H1 (cell line): ENCODE results near the gene PTPRJ. TPM values are rescaled to one million over a fixed set of nuclear protein-coding genes. Genes with fewer than 3 reads are reported as not detected.

ENCODE experiments used
- CTCF ChIA-PET: fragments of 300-600 bp; sonication (Branson Sonifier 250); formaldehyde crosslinking; loops from one replicate; lab custom pipeline; 2021; ENCODE audit not compliant: partially characterized antibody; lab: Charles Lee
- POLR2A ChIA-PET: fragments of 300-600 bp; sonication (Branson Sonifier 250); formaldehyde crosslinking; loops from one replicate; lab custom pipeline; 2021; ENCODE audit warnings: inconsistent platforms; ENCODE audit not compliant: partially characterized antibody; lab: Charles Lee
- DNase-seq, 2 experiments: peaks; one replicate each; pipeline versions ENCODE4 v3.0.0 to v3.0.0-alpha.2; 2010 to 2022; ENCODE audit warnings: low spot score in 2 of 2, low read depth in 1 of 2, mixed read lengths in 1 of 2
- FAIRE-seq: peaks from 2 replicates; lab custom pipeline; 2011; peaks lifted over from hg19 to GRCh38; lab: Jason Lieb, UNC
- H2AFZ ChIP-seq: 2 replicates; pipeline ENCODE4 v1.8.1; 2012; ENCODE audit warnings: low read length, inconsistent platforms
- H2AK5ac ChIP-seq: 2 replicates; pipeline ENCODE4 v1.6.1; 2013; ENCODE audit warnings: low read depth, low read length
- H2BK120ac ChIP-seq: replicated peaks from 2 replicates; pipeline ENCODE3; 2013; ENCODE audit warnings: low read depth, low read length, inconsistent platforms
- H2BK12ac ChIP-seq: 2 replicates; pipeline ENCODE4 v1.6.1; 2013; ENCODE audit warnings: low read depth, low read length
- H2BK15ac ChIP-seq: 2 replicates; pipeline ENCODE4 v1.6.1; 2013; ENCODE audit warnings: low read length
- H2BK20ac ChIP-seq: 2 replicates; pipeline ENCODE4 v1.6.1; 2013; ENCODE audit warnings: low read length
- H2BK5ac ChIP-seq: 2 replicates; pipeline ENCODE4 v1.6.1; 2013; ENCODE audit warnings: low read depth, low read length
- H3K14ac ChIP-seq: 2 replicates; pipeline ENCODE4 v1.6.1; 2013; ENCODE audit warnings: inconsistent platforms; ENCODE audit not compliant: insufficient read length
- H3K18ac ChIP-seq: 2 replicates; pipeline ENCODE4 v1.6.1; 2013; ENCODE audit warnings: low read length; ENCODE audit errors: extremely low read depth
- H3K23ac ChIP-seq: 2 replicates; pipeline ENCODE4 v1.6.1; 2013; ENCODE audit warnings: inconsistent platforms; ENCODE audit not compliant: insufficient read length
- H3K23me2 ChIP-seq: 2 replicates; pipeline ENCODE4 v1.6.1; 2013; ENCODE audit warnings: low read depth, low read length
- H3K27ac ChIP-seq: 2 replicates; pipeline ENCODE4 v1.6.1; 2011; ENCODE audit warnings: low read depth, low read length, inconsistent platforms
- H3K27me3 ChIP-seq, 4 experiments: replicated peaks in 1 of 4; 1 replicate in 1 of 4; 2 replicates in 3 of 4; pipeline versions ENCODE4 v1.6.1 to v1.8.1; 2011 to 2013; ENCODE audit warnings: low read length in 3 of 4, mild to moderate bottlenecking in 3 of 4, inconsistent platforms in 2 of 4, mixed read lengths in 2 of 4, moderate library complexity in 1 of 4; ENCODE audit not compliant: control insufficient read depth in 3 of 4, insufficient read depth in 3 of 4; ENCODE audit errors: extremely low read depth in 1 of 4
- H3K36me3 ChIP-seq, 4 experiments: 2 replicates each; pipeline versions ENCODE4 v1.6.1 to v1.8.1; 2011 to 2013; ENCODE audit warnings: mild to moderate bottlenecking in 4 of 4, low read length in 3 of 4, moderate library complexity in 2 of 4, control low read depth in 1 of 4, inconsistent platforms in 1 of 4; ENCODE audit not compliant: insufficient read depth in 4 of 4, control insufficient read depth in 2 of 4
- H3K4ac ChIP-seq: replicated peaks from 2 replicates; pipeline ENCODE3; 2013; ENCODE audit warnings: low read length, low read depth, mixed read lengths, inconsistent platforms; ENCODE audit not compliant: insufficient read length
- H3K4me1 ChIP-seq, 4 experiments: replicated peaks in 1 of 4; 1 replicate in 1 of 4; 2 replicates in 3 of 4; pipeline versions ENCODE4 v1.6.1 to v1.8.1; 2011 to 2013; ENCODE audit warnings: low read length in 3 of 4, inconsistent platforms in 2 of 4, mixed read lengths in 1 of 4; ENCODE audit not compliant: insufficient read depth in 4 of 4, control insufficient read depth in 3 of 4
- H3K4me2 ChIP-seq, 2 experiments: 2 replicates each; pipeline versions ENCODE4 v1.6.1 to v1.8.1; 2011 to 2013; ENCODE audit warnings: low read depth in 2 of 2, low read length in 2 of 2, control low read depth in 1 of 2, inconsistent platforms in 1 of 2, mild to moderate bottlenecking in 1 of 2; ENCODE audit not compliant: insufficient read depth in 1 of 2
- H3K4me3 ChIP-seq, 4 experiments: fragments of 200-600, 300-600 bp in 1 of 4; sonication (generic), shearing (Covaris generic), sonication (Bioruptor Twin) in 1 of 4; 2 replicates each; pipeline versions ENCODE4 v1.5.1 to v1.8.1; 2011 to 2016; ENCODE audit warnings: low read length in 4 of 4, low read depth in 3 of 4, control low read depth in 2 of 4, inconsistent platforms in 2 of 4, mild to moderate bottlenecking in 2 of 4, mixed read lengths in 1 of 4, moderate library complexity in 1 of 4; ENCODE audit not compliant: insufficient read depth in 2 of 4; ENCODE audit errors: extremely low read depth in 1 of 4
- H3K56ac ChIP-seq: replicated peaks from 2 replicates; pipeline ENCODE3; 2013; ENCODE audit warnings: low read depth, mild to moderate bottlenecking, mixed read lengths, low read length, inconsistent platforms; ENCODE audit not compliant: insufficient read length
- H3K79me1 ChIP-seq: 2 replicates; pipeline ENCODE4 v1.6.1; 2013; ENCODE audit warnings: low read depth, low read length, control low read depth
- H3K79me2 ChIP-seq, 2 experiments: 2 replicates each; pipeline versions ENCODE4 v1.6.1 to v1.8.1; 2012 to 2013; ENCODE audit warnings: low read length in 2 of 2, mild to moderate bottlenecking in 2 of 2, inconsistent platforms in 1 of 2; ENCODE audit not compliant: insufficient read depth in 2 of 2, control insufficient read depth in 1 of 2
- H3K9ac ChIP-seq, 4 experiments: replicated peaks in 1 of 4; 1 replicate in 1 of 4; 2 replicates in 3 of 4; pipeline versions ENCODE4 v1.6.1 to v1.8.1; 2011 to 2013; ENCODE audit warnings: low read depth in 3 of 4, low read length in 3 of 4, control low read depth in 2 of 4, mild to moderate bottlenecking in 2 of 4, moderate library complexity in 2 of 4, inconsistent platforms in 1 of 4; ENCODE audit errors: extremely low read depth in 1 of 4
- H3K9me3 ChIP-seq, 2 experiments: 2 replicates each; pipeline versions ENCODE4 v1.6.1 to v1.8.1; 2012 to 2013; ENCODE audit warnings: mild to moderate bottlenecking in 2 of 2, moderate library complexity in 2 of 2, control low read depth in 1 of 2, inconsistent platforms in 1 of 2, low read depth in 1 of 2, low read length in 1 of 2, mixed read lengths in 1 of 2; ENCODE audit not compliant: insufficient read depth in 2 of 2
- H4K20me1 ChIP-seq, 2 experiments: replicated peaks in 1 of 2; 2 replicates each; pipeline versions ENCODE3 to v1.8.1; 2011 to 2013; ENCODE audit warnings: inconsistent platforms in 2 of 2, low read length in 2 of 2, mild to moderate bottlenecking in 1 of 2; ENCODE audit not compliant: insufficient read depth in 2 of 2, control insufficient read depth in 1 of 2
- H4K5ac ChIP-seq: 2 replicates; pipeline ENCODE4 v1.6.1; 2013; ENCODE audit warnings: low read length, low read depth, mixed read lengths, inconsistent platforms; ENCODE audit not compliant: insufficient read length
- H4K8ac ChIP-seq: 2 replicates; pipeline ENCODE4 v1.8.0; 2013; ENCODE audit warnings: mild to moderate bottlenecking, moderate library complexity, low read length, inconsistent platforms; ENCODE audit not compliant: insufficient read depth; ENCODE audit errors: extremely low read depth
- H4K91ac ChIP-seq: replicated peaks from 2 replicates; pipeline ENCODE3; 2013; ENCODE audit warnings: low read length, mixed read lengths, inconsistent platforms; ENCODE audit not compliant: insufficient read length
- ATF3 ChIP-seq: IDR thresholded peaks from 2 replicates; pipeline ENCODE4 v1.6.1; 2011; ENCODE audit warnings: low read depth, mild to moderate bottlenecking, low read length; ENCODE audit not compliant: insufficient read depth
- BRCA1 ChIP-seq: IDR thresholded peaks from 2 replicates; pipeline ENCODE4 v1.6.1; 2012; ENCODE audit warnings: low read depth, low read length, improper control_type of control experiment
- CBX8 ChIP-seq: fragments of 300-800, 300-1000 bp; sonication (generic); IDR thresholded peaks from 2 replicates; pipeline ENCODE4 v1.7.1; 2016; ENCODE audit warnings: low read depth, low read length, borderline replicate concordance
- CTBP2 ChIP-seq: IDR thresholded peaks from 2 replicates; pipeline ENCODE4 v1.7.0; 2011; ENCODE audit warnings: borderline replicate concordance, mild to moderate bottlenecking, moderate library complexity, mixed read lengths, low read length; ENCODE audit not compliant: insufficient read depth, insufficient read length
- EGR1 ChIP-seq: IDR thresholded peaks from 2 replicates; pipeline ENCODE4 v1.6.1; 2011; ENCODE audit warnings: low read depth, low read length, borderline replicate concordance
- FOSL1 ChIP-seq: IDR thresholded peaks from 2 replicates; pipeline ENCODE4 v1.6.1; 2011; ENCODE audit warnings: mild to moderate bottlenecking, low read depth, low read length, moderate library complexity; ENCODE audit not compliant: insufficient read depth
- GTF2F1 ChIP-seq: IDR thresholded peaks from 2 replicates; pipeline ENCODE4 v1.6.1; 2012; ENCODE audit warnings: low read depth, low read length, improper control_type of control experiment, borderline replicate concordance
- HDAC2 ChIP-seq, 2 experiments: fragments of 300-600 bp in 1 of 2; sonication (generic) in 1 of 2; IDR thresholded peaks; 2 replicates each; pipeline ENCODE4 v1.6.1; 2011 to 2012; ENCODE audit warnings: low read depth in 2 of 2, low read length in 2 of 2, mild to moderate bottlenecking in 2 of 2, moderate library complexity in 2 of 2, borderline replicate concordance in 1 of 2, inconsistent platforms in 1 of 2
- JUN ChIP-seq: IDR thresholded peaks from 2 replicates; pipeline ENCODE4 v1.6.1; 2011; ENCODE audit warnings: low read depth, mild to moderate bottlenecking, improper control_type of control experiment, low read length
- JUND ChIP-seq: IDR thresholded peaks from 2 replicates; pipeline ENCODE4 v1.6.1; 2011; ENCODE audit warnings: mild to moderate bottlenecking, improper control_type of control experiment, low read length
- RAD21 ChIP-seq, 2 experiments: IDR thresholded peaks in 1 of 2; conservative IDR thresholded peaks in 1 of 2; 2 replicates each; pipeline ENCODE4 v1.6.1; 2011; ENCODE audit warnings: low read depth in 2 of 2, low read length in 2 of 2, improper control_type of control experiment in 1 of 2, inconsistent platforms in 1 of 2, mild to moderate bottlenecking in 1 of 2, moderate library complexity in 1 of 2
- SP4 ChIP-seq: IDR thresholded peaks from 2 replicates; pipeline ENCODE4 v1.6.1; 2012; ENCODE audit warnings: low read length, inconsistent platforms
- TAF7 ChIP-seq: optimal IDR thresholded peaks from 2 replicates; pipeline ENCODE3; 2011; ENCODE audit warnings: low read depth, mild to moderate bottlenecking, inconsistent platforms, low read length, moderate library complexity, borderline replicate concordance
- YY1 ChIP-seq: IDR thresholded peaks from 2 replicates; pipeline ENCODE4 v1.6.1; 2011; ENCODE audit warnings: low read depth, mild to moderate bottlenecking, low read length
- ZNF274 ChIP-seq: IDR thresholded peaks from 2 replicates; pipeline ENCODE4 v1.7.0; 2012; ENCODE audit warnings: low read length, borderline replicate concordance; ENCODE audit errors: extremely low read depth
- polyA plus RNA-seq, 7 experiments: library from polyadenylated mRNA; depleted of rRNA in 3 of 7; stranded (reverse) in 5 of 7; unstranded in 2 of 7; fragments of >200 nt in 5 of 7; fragments of 200-250 nt in 2 of 7; gene quantifications; 1 replicate in 5 of 7; 2 replicates in 1 of 7; 4 replicates in 1 of 7; pipeline versions ENCODE4 v1.2.1 to v1.2.3, GENCODE V29; 2011 to 2013; ENCODE audit warnings: missing spikeins in 2 of 7, mixed read lengths in 2 of 7
- total RNA-seq: library from RNA; stranded (reverse); fragmentation: NEBNext Ultra II Directional; extraction: Animal tissue kit (Norgen Biotek cat#: 25700); gene quantifications from 2 replicates; pipeline ENCODE4 v1.2.1, GENCODE V29; 2021

Gene PTPRJ
- total and polyA plus RNA-seq, 2 of the 8 experiments (the other 6 are each of a cell fraction or from before 2014, with no cell fraction given), result 4.4 to 22.6 TPM

- H4K5ac ChIP-seq, result no peak overlapping the region
- H3K23ac ChIP-seq, result no peak overlapping the region
- H2BK12ac ChIP-seq, result no peak overlapping the region
- H3K23me2 ChIP-seq, result no peaks in the 10 kb centered on the region; the same call in 1 of the 2 replicates
- no peak overlapping the region for H3K4me2 ChIP-seq
- H3K9ac ChIP-seq, result no peak overlapping the region
- H2BK20ac ChIP-seq, result no peak overlapping the region
- no peak overlapping the region for H3K14ac ChIP-seq
- no peak overlapping the region for H2AFZ ChIP-seq
- ChIA-PET POLR2A (no interaction called here), CTCF (interaction anchor here (0.6 kb wide), 1 partner anchor 1341 kb away, joined by 4 read pairs; no protein-coding TSS in a partner anchor)
- no peaks in the 10 kb centered on the region for H3K36me3 ChIP-seq
- no peaks in the 10 kb centered on the region for H3K4me1 ChIP-seq
- H3K4me3 ChIP-seq, result no peak overlapping the region
- no peaks in the 10 kb centered on the region for H3K27me3 ChIP-seq
- H3K27ac ChIP-seq, result no peak overlapping the region
- DNase-seq, result no peak
- H3K79me1 ChIP-seq, result no peaks in the 10 kb centered on the region
- no peak overlapping the region for H3K56ac ChIP-seq
- H2AK5ac ChIP-seq, result no peak overlapping the region
- FAIRE-seq, result no peak
- H3K4ac ChIP-seq, result no peak overlapping the region
- H4K20me1 ChIP-seq, result no peaks in the 10 kb centered on the region
- TF ChIP-seq ZNF274 (no peak), YY1 (no peak), HDAC2 (IDR thresholded peaks at IDR 0.05; ENCODE audit: borderline replicate concordance in 1 of 2, low read depth in 2 of 2, low read length in 2 of 2) (no peak), FOSL1 (no peak), BRCA1 (no peak), TAF7 (no peak), CTBP2 (no peak), ATF3 (no peak), EGR1 (no peak), JUND (no peak), SP4 (no peak), GTF2F1 (no peak), CBX8 (no peak), JUN (no peak), RAD21 (IDR thresholded peaks at IDR 0.05 in 1 of 2, conservative IDR thresholded peaks at IDR 0.05 in 1 of 2; ENCODE audit: low read depth in 2 of 2, low read length in 2 of 2) (no peak)
- H3K79me2 ChIP-seq, result no peaks in the 10 kb centered on the region
- no peak overlapping the region for H2BK120ac ChIP-seq
- no peak overlapping the region for H2BK5ac ChIP-seq
- H4K91ac ChIP-seq, result no peak overlapping the region
- no peak overlapping the region for H2BK15ac ChIP-seq
- H3K18ac ChIP-seq, result no peak overlapping the region
- H4K8ac ChIP-seq, result no peak overlapping the region
- no peaks in the 10 kb centered on the region for H3K9me3 ChIP-seq
Measured at GRCh38 chr11:48164836-48165235, 184.5 kb downstream of the PTPRJ start.
